SK-MEL-5 (cell line): ENCODE data around the gene TATDN2. TPM values are rescaled to one million over a fixed set of nuclear protein-coding genes. Genes with fewer than 3 reads are reported as not detected.
A peak's percentile ranks its signal among the peaks of the same experiment; 100 is the strongest.
"Not testable (repeated sequence)": the region's sequence is repeated elsewhere in the genome, so short reads cannot be mapped to it uniquely, and the experiment has no call there.

ENCODE experiments used
- DNase-seq: peaks from one replicate; pipeline ENCODE4 v3.0.0-alpha.2; 2016; ENCODE audit warnings: low read depth, low spot score
- in situ Hi-C: cut with HindIII; loops from 2 replicates; pipeline ENCODE4 v1.10.0; 2016; ENCODE audit warnings: low sequenced_read_pairs, high pct_unique_total_duplicates, low pct_unique_long_range_greater_than_20kb
- total RNA-seq: library from RNA; depleted of rRNA; stranded (reverse); fragments of >200 nt; shearing (Covaris generic); gene quantifications from 2 replicates; pipeline ENCODE4 v1.2.3, GENCODE V29; 2014

The TATDN2 gene
- total RNA-seq, 1 experiment from 2014 or later: 8.6 TPM

DNA sequence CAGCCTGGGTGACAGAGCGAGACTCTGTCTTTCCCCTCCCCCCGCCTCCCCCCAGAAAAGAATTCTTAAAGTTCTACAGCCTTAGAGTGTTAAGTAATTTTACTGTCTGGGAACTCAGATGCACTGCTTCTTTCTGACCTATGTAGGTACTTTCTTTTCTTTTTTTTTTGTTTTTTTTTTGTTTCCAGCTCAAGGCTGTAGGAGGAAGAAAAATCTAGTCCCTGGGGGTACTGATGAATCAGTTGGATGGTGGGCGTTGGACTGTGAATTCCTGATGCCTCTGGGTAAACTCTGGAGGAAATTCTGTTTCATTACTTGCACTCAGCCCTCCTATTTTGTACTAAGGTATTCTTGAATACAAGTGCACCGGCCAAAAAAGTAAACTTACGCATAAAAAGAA, 33.7 kb downstream of the TATDN2 start:
- in situ Hi-C loops: no loop called here
- no peak for DNase-seq

DNA sequence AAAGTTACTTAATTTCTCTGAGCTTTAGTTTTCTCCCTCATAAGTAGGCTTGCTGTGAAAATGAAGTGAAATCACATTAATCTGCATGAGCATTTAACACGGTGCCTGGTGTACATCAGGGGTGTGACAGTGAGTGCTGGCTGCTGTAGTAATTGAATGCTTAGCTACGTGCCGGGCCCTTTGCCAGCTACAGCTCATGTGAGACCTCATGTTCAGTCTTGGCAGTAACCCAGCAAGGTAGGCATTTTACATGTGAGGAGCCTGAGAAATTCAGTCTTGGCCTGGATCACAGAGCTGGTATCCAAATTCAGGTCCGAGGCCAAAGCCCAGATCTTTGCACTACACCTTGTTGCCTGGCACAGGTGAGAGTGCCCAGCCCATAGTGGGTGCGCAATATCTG, 35.4 kb downstream of the TATDN2 start:
- peak; percentile 48 for DNase-seq
- in situ Hi-C loops: no loop called here

DNA sequence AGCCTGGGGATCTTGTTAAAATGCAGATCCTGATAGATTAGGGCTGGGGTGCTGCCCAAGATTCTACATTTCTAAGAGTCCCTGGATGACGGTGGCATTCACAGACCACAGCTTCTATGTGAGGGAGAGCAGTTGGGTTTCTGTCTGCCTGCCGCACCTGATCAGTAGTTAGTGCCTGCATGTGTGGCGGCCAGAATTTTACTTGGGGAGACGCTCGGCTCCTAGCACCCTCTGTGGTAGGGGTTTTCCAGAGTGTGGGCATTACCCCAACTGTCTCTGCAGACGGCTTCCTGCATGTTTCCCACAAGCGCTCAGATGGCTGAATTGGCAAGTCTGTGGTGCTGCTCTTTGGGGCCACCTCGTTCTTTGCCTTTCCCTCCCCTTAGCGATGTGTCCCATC, 36.2 kb downstream of the TATDN2 start:
- DNase-seq: no peak
- in situ Hi-C loops: no loop called here

DNA sequence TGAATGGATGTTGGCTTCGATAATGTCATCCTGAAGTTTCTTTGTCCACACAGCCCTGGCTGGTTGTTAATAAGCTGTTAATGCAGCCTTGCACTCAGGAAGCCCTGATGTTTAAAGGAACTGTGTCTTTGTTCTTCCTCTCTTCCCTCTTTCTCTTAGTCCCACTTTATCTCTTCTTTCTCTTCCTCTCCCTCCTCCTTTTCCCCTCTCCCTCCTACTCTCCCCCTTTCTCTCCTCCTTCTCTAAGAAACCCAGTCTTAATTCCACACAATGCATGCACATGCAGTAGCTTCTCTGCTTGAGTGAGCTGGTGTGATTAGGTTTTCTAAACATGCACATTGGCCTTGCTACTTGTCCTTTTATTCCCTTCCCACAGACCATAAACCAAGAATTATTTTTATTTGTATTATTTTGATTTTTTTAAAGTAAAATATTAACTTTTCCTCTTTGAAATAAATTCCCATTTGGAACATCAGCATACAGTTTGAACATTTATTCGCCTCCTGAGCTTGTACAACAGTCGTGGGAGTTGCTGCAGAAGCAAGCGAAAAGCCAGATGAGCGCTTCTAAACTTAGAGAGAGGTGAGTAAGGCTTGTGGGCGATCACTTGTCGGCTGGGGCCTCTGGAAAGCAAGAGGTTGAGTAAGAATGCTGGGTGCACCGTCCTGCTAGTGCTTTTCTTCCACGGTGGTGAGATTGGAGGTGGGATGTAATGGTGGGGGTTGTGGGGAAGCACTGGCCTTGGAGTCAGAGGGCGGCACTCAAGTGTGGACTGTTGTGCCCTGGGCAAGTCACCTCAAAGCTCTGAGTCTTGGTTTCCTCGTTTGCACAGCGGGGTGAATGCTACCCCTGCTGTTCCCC, 37.2 kb downstream of the TATDN2 start:
- DNase-seq: no peak
- in situ Hi-C loops: no loop called here

DNA sequence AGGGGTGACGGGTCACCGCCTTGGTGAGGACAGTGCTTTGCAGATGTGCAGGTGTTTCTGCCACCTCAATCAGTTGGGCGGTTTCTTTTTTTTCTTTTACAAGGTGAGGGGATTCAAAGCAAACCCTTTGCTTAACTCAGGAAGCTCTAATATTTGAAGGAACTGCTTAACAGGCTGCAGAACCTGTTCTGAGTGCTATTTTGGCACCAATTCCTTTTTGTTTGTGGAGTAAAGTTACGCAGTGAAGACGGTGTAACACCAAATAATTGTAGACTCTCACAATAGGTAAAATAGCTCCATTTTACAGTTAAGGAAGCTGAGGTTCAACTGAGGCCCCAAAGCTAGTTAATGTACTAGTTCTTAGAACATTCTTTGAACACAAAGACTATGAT, 37.9 kb downstream of the TATDN2 start:
- in situ Hi-C loops: no loop called here
- DNase-seq: no peak

DNA sequence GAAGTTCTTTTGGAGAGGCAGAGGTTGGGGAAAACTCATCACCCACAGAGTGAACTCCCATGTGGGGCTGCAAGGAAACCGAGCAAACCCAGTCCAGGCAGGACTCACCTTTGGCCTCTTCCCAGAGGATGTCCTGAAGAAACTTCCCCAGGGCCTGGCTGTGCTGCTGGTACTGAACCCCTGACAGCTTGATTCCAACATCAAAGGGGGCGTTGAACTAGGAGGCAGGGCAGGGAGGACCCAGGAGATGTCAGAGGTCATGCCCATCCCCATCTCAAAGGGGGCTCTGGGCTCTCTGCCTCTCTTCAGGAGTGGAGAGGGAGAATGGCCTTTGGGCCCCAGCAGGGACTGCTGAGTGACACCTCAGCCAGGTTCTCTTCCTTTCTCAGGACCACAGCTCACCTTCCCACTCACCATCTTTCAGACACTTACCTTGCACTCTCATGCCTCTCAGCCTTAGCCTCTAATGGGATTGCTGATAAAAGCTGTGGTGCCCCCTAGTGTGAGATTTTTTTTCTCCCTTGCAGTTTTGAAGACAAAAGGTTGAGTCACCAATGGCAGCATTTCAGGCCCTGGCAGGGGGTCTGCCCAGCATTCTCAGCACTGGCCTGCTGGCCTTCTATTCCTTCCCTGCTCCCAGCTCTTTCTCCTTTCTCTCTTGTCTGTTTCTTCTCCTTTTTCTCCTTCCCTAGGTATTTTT, 38.5 kb downstream of the TATDN2 start:
- DNase-seq: no peak
- in situ Hi-C loops: no loop called here

DNA sequence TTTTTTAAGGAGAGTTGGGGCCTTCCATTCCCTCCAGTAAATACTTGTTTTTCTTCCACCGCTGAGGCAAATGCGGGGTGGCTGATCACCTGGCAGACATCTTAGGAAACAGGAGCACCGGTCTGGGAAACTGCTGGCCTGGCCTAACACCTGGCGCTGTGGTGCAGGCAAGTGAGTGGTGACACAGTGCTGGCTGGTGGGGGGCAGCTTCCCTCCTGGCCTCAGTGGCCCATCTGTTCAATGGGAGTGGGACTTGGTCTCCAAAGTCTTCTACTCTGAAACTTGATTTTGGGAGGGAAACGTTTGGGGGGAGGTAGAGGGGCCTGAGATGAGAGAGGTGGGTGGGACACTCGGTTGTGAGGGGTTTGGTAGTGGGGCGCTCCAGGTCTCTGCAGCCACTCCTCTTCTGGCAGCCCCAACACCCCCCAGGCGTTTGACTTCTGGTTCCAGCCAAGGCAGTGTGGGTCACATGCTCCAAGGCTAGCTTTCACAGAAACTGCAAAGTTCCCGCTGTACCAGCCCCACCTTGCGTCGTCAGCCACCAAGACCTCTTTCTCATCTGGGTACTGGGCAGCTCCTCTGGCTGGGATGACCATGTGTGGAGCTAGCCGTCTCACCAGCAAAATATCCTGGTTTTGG, 39.8 kb downstream of the TATDN2 start:
- DNase-seq: no peak
- in situ Hi-C loops: no loop called here

DNA sequence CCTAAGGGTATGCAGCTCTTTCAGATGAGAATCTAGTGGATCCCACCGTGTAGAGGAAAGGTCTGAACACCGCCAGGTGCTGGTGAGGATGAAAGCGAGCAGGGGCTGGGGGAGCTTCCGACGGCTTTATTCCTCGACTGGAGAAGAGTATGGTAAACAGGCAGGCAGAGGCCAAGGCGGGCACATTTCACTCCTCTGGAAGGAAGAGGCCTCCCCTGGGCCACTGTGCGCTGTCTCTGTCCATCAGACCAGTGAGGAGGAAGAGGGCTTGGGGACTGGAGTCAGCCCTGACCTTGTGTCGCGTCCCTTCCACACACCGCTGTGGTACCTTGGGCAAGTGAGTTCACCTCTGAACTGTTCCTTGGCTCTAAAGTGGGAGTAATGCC, 40.3 kb downstream of the TATDN2 start:
- DNase-seq: no peak
- in situ Hi-C loops: no loop called here

DNA sequence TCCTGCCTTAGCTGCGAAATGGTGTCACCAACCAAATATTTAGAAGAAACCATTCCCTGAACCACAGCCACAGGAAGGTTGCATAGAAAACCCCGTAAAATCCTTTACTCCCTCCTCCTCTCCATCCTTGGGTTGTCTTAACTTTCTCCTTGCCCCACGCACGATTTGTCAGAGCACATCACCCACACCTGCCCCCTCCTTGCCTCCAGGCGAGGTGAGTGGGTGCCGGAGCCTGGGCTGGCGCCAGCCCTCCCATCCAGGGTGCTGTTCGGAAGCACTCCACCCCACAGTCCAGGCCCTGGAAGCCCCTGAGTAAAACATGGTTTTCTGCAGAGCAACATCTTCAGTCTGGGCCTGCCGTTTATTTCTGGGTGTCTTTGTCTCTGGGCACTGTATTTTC, 40.8 kb downstream of the TATDN2 start:
- in situ Hi-C loops: no loop called here
- no peak for DNase-seq

DNA sequence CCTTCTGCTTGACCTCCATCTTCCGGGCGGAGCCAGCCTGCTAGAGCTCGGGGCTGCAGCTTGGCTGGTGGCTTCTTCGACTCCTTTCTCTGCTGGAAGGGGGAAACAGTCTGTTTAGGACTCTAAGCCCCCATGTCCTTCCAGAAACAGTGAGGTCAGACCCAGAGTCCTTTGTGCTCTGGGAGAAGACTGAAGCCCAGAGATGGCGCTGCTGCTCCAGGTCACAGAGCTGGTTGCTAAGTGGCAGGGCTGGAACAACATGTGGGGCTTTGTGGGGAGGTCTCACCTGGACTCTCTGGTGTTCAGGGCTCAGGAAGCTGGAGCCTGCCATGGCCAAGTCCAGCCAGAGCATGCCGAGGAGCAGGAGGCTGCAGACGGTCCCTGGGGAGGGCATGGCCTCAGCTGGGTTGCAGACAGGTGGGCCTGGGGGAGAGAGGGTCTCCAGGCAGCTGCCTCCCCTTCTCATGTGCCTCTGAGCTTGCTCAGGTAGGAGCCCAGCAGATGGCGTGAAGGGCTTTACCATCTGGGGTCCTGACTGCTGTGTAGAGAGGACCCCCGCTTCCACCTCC, 41.6 kb downstream of the TATDN2 start:
- in situ Hi-C loops: no loop called here
- DNase-seq: no peak

DNA sequence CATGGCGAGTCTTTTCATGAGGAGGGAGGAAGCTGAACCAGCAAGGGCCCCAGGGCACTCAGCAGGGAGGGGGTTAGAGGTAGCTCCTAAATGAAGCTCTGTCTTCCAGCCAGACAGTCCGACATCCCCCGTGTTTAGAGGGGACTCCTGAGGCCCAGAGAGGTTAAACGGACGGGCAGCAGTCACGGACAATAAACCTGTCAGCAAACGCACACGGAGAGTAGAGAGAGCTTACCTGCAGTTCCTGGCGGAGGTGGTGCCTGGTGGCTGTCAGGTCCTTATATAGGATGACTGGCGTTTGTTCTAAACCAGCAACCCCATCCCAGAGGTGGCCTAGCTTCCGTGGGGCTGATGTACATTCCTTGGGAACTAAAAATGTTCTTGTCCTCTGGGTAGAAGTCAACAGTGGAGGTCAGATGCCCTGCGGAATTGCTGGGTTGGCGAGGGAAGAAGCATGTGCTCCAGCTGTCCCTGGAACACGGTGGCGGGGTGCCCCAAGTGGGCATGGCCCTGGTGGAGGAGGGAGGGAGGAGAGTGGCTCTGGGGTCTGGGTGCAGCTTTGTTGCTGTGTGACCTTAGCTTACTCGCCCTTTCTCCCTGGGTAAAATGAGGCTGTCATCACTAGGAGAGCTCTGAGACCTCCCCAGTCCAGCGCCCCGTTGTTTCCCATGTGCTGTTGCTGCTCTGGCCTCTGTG, 42.4 kb downstream of the TATDN2 start:
- DNase-seq: no peak
- in situ Hi-C loops: no loop called here

DNA sequence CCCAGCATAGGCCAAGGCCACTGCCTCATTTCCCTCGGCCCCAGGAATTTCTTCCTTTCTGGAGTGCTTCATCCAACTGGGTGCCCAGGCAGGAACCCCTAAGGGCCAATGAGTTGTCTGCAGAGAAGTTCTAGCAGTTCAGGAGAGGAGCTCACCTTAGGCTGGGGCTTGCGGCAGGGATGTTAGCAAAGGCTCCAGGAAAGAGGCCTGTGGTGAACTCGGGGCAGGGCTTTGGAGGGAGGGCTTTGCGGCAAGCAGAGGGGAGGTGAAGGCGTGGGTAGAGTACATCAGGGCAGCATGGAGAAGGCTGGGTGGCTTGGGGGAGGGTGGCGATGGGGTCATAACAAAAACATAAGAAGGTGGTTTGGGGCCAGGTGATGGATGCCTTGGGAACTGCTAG, 43.4 kb downstream of the TATDN2 start:
- DNase-seq: no peak
- in situ Hi-C loops: no loop called here

DNA sequence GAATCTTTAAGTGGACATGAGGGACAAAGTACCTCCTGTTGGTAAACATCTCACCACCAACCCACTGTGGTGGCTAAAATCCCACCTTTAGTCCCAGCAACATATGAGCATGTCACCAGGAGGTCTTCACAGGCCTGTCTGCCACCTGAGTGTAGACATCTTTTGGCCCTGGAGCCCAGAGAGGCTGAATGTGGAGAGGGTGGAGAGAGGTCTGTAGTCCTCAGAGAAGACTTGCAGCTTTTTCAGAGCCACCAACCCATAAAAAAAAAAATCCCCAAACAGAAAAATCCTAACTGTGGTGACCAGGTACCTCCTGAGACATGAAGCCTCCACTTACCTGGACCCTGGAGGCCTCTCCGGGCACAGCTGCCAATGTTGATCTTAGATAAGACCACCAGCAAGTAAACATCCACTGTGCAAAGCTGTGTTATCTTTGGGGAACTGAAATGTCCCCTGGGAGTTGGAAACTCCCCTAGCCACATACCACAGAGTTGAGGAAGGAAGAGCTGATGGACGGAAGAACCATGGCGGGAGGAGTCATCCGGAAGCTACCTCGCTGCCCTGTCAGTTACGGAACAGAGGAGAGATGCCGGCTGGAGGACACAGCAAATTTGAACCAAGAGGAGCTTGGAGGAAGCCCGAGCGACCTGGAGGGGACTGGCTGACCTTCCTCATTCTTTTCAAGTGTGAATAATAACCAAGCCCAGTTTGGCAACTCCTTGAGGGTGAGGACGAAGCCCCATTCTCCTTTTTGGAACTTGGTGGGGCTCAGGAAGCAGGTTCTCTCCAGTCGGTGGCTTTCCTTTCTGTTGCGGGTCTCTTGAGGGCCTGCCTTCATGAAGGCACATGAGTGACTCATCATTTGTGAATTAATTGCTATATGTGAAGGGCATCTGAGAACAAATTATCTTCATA, 44.5 kb downstream of the TATDN2 start, which contains the start of gene GHRL:
Gene GHRL, minus strand, starts transcription at position 443 of the 915 bp plus-strand sequence. CDS start 2,767 bp downstream, outside the sequence.
- in situ Hi-C loops: no loop called here
- DNase-seq: no peak

DNA sequence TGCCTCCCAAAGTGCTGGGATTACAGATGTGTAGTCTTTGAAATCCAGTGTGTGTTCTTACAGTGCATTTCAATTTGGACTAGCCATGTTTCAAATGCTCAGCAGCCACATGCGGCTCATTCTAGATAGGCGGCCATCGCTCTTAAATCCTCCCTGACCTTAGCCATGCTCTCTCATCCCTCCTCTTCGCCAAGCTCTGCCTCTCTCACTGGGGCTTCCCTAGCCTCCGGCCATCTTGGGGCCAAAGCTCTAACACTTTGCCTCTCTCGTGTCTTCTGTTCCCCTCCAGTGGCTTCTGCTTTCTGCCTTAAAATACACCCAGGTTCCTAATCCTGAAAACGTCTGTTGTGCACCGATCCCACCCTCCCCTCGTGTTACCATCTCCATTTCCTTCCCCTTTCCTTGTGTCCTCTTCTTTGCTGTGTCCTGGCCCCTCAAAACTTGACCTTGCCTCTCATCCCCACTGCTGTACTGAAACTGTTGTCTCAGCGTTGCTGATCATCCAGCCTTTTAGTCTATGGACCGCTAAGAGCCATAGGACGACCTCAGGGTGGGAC, 45.8 kb downstream of the TATDN2 start:
- DNase-seq: no peak
- in situ Hi-C loops: no loop called here

DNA sequence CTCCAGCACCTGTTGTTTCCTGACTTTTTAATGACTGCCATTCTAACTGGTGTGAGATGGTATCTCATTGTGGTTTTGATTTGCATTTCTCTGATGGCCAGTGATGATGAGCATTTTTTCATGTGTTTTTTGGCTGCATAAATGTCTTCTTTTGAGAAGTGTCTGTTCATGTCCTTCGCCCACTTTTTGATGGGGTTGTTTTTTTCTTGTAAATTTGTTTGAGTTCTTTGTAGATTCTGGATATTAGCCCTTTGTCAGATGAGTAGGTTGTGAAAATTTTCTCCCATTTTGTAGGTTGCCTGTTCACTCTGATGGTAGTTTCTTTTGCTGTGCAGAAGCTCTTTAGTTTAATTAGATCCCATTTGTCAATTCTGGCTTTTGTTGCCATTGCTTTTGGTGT, 49.8 kb downstream of the TATDN2 start:
- DNase-seq, in situ Hi-C loops: not testable (repeated sequence)

DNA sequence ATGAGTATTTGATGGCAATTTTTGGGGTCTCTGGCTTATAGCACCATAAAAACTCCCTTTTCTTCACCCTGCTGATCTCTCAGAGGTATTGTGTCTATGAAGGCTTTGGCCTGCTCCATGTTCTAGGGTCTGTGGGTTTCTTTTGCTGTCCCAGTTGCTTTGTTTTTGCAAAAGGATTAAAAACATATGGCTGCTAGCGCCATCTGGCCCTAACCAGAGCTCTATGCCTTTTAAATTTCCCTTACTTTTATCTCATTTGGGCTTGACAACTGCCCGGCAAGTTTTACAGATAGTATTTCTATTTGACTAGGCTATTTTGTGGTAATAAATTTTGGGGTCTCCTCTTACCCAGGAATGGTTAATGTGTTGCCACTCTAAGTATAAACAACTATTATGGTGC, 50.9 kb downstream of the TATDN2 start:
- in situ Hi-C loops: no loop called here
- no peak for DNase-seq

DNA sequence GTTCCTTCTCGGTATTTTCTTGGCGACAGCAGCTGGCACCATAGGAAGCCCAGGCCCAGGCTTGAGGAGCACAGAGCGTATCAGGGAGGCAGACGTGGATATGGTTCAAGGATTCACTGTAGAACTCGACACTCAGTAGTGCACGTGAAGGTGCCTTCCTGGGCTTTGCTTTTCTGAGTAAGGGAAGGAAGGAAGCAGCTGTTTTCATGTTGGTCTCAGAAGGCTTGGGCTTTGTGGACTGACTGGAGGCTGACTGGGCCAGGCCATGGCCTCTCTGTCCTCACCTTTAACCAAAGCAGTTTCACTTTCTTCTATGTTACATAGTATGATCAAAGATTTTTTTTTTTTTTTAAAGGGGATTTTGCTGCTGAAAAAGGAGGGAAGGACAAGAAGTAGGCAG, 51.4 kb downstream of the TATDN2 start:
- in situ Hi-C loops: no loop called here

More for the DNA sequence above, 51.4 kb downstream of the TATDN2 start:
- DNase-seq: no peak
